WTC11 (cell line): ENCODE data around the gene RGS7. TPM values are rescaled to one million over a fixed set of nuclear protein-coding genes. Genes with fewer than 3 reads are reported as not detected.

ENCODE experiments used
- ATAC-seq: fragments of 200-7000 bp; cut with Tn5 transposase; 2 replicates; pipeline ENCODE4 v1.10.0; 2021; ENCODE audit warnings: mild to moderate bottlenecking, moderate library complexity
- CTCF ChIA-PET: fragments of 300-600 bp; sonication (Branson Sonifier 250); formaldehyde crosslinking; loops from one replicate; lab custom pipeline; 2021; ENCODE audit warnings: antibody characterized with exemption; lab: Charles Lee
- POLR2A ChIA-PET: fragments of 350-600 bp; sonication (Branson Sonifier 250); formaldehyde crosslinking; loops from one replicate; lab custom pipeline; 2021; ENCODE audit warnings: antibody characterized with exemption; lab: Charles Lee
- DNase-seq: peaks from one replicate; pipeline ENCODE4 v3.0.0; 2021; ENCODE audit warnings: low spot score
- H3K27ac Mint-ChIP-seq: 2 replicates; pipeline ENCODE4 v1.8.0; 2021; ENCODE audit warnings: mixed read lengths
- H3K27me3 Mint-ChIP-seq: 2 replicates; pipeline ENCODE4 v1.8.0; 2021; ENCODE audit warnings: low read depth, mild to moderate bottlenecking, moderate library complexity, mixed read lengths
- H3K36me3 Mint-ChIP-seq: 2 replicates; pipeline ENCODE4 v1.8.0; 2021; ENCODE audit warnings: mixed read lengths
- H3K4me1 Mint-ChIP-seq: 2 replicates; pipeline ENCODE4 v1.8.0; 2022; ENCODE audit warnings: mixed read lengths
- H3K4me3 Mint-ChIP-seq: 2 replicates; pipeline ENCODE4 v1.8.0; 2021; ENCODE audit warnings: mild to moderate bottlenecking, moderate library complexity, mixed read lengths
- H3K9me3 Mint-ChIP-seq: 2 replicates; pipeline ENCODE4 v1.8.0; 2021; ENCODE audit warnings: mixed read lengths
- ATF1 ChIP-seq: sonication (generic); formaldehyde crosslinking; IDR thresholded peaks from 2 replicates; pipeline ENCODE4 v1.8.1; 2023; ENCODE audit warnings: mild to moderate bottlenecking, moderate library complexity, missing genetic modification reagents
- CREB1 ChIP-seq: sonication (generic); formaldehyde crosslinking; IDR thresholded peaks from 2 replicates; pipeline ENCODE4 v1.8.0; 2023; ENCODE audit warnings: mild to moderate bottlenecking, missing genetic modification reagents
- E2F4 ChIP-seq: sonication (generic); formaldehyde crosslinking; IDR thresholded peaks from 2 replicates; pipeline ENCODE4 v1.8.1; 2022; ENCODE audit warnings: low read depth, mild to moderate bottlenecking, moderate library complexity, missing genetic modification reagents, borderline replicate concordance
- ELF4 ChIP-seq: sonication (generic); formaldehyde crosslinking; IDR thresholded peaks from 2 replicates; pipeline ENCODE4 v1.8.1; 2022; ENCODE audit warnings: low read depth, mild to moderate bottlenecking, moderate library complexity, missing genetic modification reagents
- GRHL2 ChIP-seq: fragments of 250-450 bp; sonication (Bioruptor Pico); IDR thresholded peaks from 2 replicates; pipeline ENCODE4 v1.8.0; 2022; ENCODE audit warnings: mild to moderate bottlenecking, moderate library complexity; ENCODE audit not compliant: insufficient replicate concordance, severe bottlenecking
- GTF2I ChIP-seq: fragments of 250-450 bp; sonication (Bioruptor Pico); conservative IDR thresholded peaks from 2 replicates; pipeline ENCODE4 v1.4.0; 2021; ENCODE audit warnings: mild to moderate bottlenecking
- MXD4 ChIP-seq: fragments of 250-450 bp; sonication (Bioruptor Pico); IDR thresholded peaks from 2 replicates; pipeline ENCODE4 v1.8.0; 2021; ENCODE audit warnings: mild to moderate bottlenecking, moderate library complexity, borderline replicate concordance
- NFYB ChIP-seq: sonication (generic); formaldehyde crosslinking; conservative IDR thresholded peaks from 2 replicates; pipeline ENCODE4 v1.8.0; 2022; ENCODE audit warnings: low read depth, missing genetic modification reagents
- NR1H2 ChIP-seq: sonication (generic); formaldehyde crosslinking; IDR thresholded peaks from 2 replicates; pipeline ENCODE4 v1.9.0; 2021; ENCODE audit warnings: mild to moderate bottlenecking, moderate library complexity, missing genetic modification reagents
- SMAD4 ChIP-seq: sonication (generic); formaldehyde crosslinking; IDR thresholded peaks from 2 replicates; pipeline ENCODE4 v1.8.0; 2022; ENCODE audit warnings: mild to moderate bottlenecking, missing genetic modification reagents
- TEAD4 ChIP-seq: sonication (generic); formaldehyde crosslinking; IDR thresholded peaks from 2 replicates; pipeline ENCODE4 v1.8.0; 2022; ENCODE audit warnings: mild to moderate bottlenecking, missing genetic modification reagents
- ZNF121 ChIP-seq: sonication (generic); formaldehyde crosslinking; IDR thresholded peaks from 2 replicates; pipeline ENCODE4 v1.8.0; 2023; ENCODE audit warnings: missing genetic modification reagents
- ZNF138 ChIP-seq: sonication (generic); formaldehyde crosslinking; conservative IDR thresholded peaks from 2 replicates; pipeline ENCODE4 v1.8.1; 2022; ENCODE audit warnings: mild to moderate bottlenecking, moderate library complexity, missing genetic modification reagents
- ZNF281 ChIP-seq: sonication (generic); formaldehyde crosslinking; IDR thresholded peaks from 2 replicates; pipeline ENCODE4 v1.8.0; 2023; ENCODE audit warnings: mild to moderate bottlenecking, missing genetic modification reagents
- ZNF423 ChIP-seq: fragments of 250-450 bp; sonication (Bioruptor Pico); IDR thresholded peaks from 2 replicates; pipeline ENCODE4 v2.1.2; 2022; ENCODE audit warnings: mild to moderate bottlenecking, moderate library complexity
- total RNA-seq: library from RNA; stranded (reverse); gene quantifications from 3 replicates; pipeline ENCODE4 v1.2.3, GENCODE V29; 2021
- TF ChIP-seq, protein P1 (sequence below): sonication (generic); formaldehyde crosslinking; IDR thresholded peaks from 2 replicates; pipeline ENCODE4 v1.8.0; 2023; ENCODE audit warnings: missing genetic modification reagents, mild to moderate bottlenecking, borderline replicate concordance
- TF ChIP-seq, protein P2 (sequence below): sonication (generic); formaldehyde crosslinking; IDR thresholded peaks from 2 replicates; pipeline ENCODE4 v1.8.1; 2023; ENCODE audit warnings: mild to moderate bottlenecking, moderate library complexity, missing genetic modification reagents
- TF ChIP-seq, protein P3 (sequence below): fragments of 200-600 bp; IDR thresholded peaks from 2 replicates; pipeline ENCODE4 v1.8.0; 2022; ENCODE audit warnings: antibody characterized with exemption

Gene RGS7
- total RNA-seq, 1 experiment from 2014 or later = 1.2 TPM

- TF ChIP-seq ZNF281 (CRISPR knock-in tag) (no peak), ATF1 (CRISPR knock-in tag) (no peak), NR1H2 (CRISPR knock-in tag) (no peak), ZNF138 (CRISPR knock-in tag) (no peak), GRHL2 (CRISPR knock-in tag) (no peak), TEAD4 (CRISPR knock-in tag) (no peak), ZNF121 (CRISPR knock-in tag) (no peak), NFYB (CRISPR knock-in tag) (no peak)
- TF ChIP-seq, protein P1, sequence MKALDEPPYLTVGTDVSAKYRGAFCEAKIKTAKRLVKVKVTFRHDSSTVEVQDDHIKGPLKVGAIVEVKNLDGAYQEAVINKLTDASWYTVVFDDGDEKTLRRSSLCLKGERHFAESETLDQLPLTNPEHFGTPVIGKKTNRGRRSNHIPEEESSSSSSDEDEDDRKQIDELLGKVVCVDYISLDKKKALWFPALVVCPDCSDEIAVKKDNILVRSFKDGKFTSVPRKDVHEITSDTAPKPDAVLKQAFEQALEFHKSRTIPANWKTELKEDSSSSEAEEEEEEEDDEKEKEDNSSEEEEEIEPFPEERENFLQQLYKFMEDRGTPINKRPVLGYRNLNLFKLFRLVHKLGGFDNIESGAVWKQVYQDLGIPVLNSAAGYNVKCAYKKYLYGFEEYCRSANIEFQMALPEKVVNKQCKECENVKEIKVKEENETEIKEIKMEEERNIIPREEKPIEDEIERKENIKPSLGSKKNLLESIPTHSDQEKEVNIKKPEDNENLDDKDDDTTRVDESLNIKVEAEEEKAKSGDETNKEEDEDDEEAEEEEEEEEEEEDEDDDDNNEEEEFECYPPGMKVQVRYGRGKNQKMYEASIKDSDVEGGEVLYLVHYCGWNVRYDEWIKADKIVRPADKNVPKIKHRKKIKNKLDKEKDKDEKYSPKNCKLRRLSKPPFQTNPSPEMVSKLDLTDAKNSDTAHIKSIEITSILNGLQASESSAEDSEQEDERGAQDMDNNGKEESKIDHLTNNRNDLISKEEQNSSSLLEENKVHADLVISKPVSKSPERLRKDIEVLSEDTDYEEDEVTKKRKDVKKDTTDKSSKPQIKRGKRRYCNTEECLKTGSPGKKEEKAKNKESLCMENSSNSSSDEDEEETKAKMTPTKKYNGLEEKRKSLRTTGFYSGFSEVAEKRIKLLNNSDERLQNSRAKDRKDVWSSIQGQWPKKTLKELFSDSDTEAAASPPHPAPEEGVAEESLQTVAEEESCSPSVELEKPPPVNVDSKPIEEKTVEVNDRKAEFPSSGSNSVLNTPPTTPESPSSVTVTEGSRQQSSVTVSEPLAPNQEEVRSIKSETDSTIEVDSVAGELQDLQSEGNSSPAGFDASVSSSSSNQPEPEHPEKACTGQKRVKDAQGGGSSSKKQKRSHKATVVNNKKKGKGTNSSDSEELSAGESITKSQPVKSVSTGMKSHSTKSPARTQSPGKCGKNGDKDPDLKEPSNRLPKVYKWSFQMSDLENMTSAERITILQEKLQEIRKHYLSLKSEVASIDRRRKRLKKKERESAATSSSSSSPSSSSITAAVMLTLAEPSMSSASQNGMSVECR (CRISPR knock-in tag) = no peak
- TF ChIP-seq, protein P2, sequence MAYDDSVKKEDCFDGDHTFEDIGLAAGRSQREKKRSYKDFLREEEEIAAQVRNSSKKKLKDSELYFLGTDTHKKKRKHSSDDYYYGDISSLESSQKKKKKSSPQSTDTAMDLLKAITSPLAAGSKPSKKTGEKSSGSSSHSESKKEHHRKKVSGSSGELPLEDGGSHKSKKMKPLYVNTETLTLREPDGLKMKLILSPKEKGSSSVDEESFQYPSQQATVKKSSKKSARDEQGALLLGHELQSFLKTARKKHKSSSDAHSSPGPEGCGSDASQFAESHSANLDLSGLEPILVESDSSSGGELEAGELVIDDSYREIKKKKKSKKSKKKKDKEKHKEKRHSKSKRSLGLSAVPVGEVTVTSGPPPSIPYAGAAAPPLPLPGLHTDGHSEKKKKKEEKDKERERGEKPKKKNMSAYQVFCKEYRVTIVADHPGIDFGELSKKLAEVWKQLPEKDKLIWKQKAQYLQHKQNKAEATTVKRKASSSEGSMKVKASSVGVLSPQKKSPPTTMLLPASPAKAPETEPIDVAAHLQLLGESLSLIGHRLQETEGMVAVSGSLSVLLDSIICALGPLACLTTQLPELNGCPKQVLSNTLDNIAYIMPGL (CRISPR knock-in tag) = no peak
Measured at GRCh38 chr1:240800291-240800690, 556.7 kb downstream of the RGS7 start (continued).

- H3K27me3 Mint-ChIP-seq = no peaks in the 10 kb centered on the region
- TF ChIP-seq CREB1 = no peak
- TF ChIP-seq E2F4 (CRISPR knock-in tag) = no peak
- TF ChIP-seq GTF2I (CRISPR knock-in tag) = no peak
- no peak for TF ChIP-seq ELF4 (CRISPR knock-in tag)
- no peak for TF ChIP-seq MXD4 (CRISPR knock-in tag)
- no peak for TF ChIP-seq SMAD4 (CRISPR knock-in tag)
- TF ChIP-seq, protein P3, sequence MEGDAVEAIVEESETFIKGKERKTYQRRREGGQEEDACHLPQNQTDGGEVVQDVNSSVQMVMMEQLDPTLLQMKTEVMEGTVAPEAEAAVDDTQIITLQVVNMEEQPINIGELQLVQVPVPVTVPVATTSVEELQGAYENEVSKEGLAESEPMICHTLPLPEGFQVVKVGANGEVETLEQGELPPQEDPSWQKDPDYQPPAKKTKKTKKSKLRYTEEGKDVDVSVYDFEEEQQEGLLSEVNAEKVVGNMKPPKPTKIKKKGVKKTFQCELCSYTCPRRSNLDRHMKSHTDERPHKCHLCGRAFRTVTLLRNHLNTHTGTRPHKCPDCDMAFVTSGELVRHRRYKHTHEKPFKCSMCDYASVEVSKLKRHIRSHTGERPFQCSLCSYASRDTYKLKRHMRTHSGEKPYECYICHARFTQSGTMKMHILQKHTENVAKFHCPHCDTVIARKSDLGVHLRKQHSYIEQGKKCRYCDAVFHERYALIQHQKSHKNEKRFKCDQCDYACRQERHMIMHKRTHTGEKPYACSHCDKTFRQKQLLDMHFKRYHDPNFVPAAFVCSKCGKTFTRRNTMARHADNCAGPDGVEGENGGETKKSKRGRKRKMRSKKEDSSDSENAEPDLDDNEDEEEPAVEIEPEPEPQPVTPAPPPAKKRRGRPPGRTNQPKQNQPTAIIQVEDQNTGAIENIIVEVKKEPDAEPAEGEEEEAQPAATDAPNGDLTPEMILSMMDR = no peak
- no peak for TF ChIP-seq ZNF423 (CRISPR knock-in tag)
- POLR2A ChIA-PET = no interaction called here
Measured at GRCh38 chr1:240797050-240797449, 560.0 kb downstream of the RGS7 start.

More at GRCh38 chr1:240797050-240797449, 560.0 kb downstream of the RGS7 start:
- Mint-ChIP-seq H3K27ac (no peak overlapping the region), H3K4me1 (no peaks in the 10 kb centered on the region), H3K4me3 (no peak overlapping the region), H3K9me3 (no peaks in the 10 kb centered on the region), H3K36me3 (no peaks in the 10 kb centered on the region)
- CTCF ChIA-PET = no interaction called here
- no peak for ATAC-seq
- DNase-seq = no peak
